HCT116 (cell line): Measurements from ENCODE around the gene KCNE4. TPM values are rescaled to one million over a fixed set of nuclear protein-coding genes. Genes with fewer than 3 reads are reported as not detected.

Experiments
- ATAC-seq: fragments of 200-7000 bp; cut with Tn5 transposase; 2 replicates; pipeline ENCODE4 v1.9.1; 2020; ENCODE audit warnings: mild to moderate bottlenecking, moderate library complexity
- BruUV-seq: library from RNA; stranded (reverse); fragments of 400-500 nt; replicated peaks from 2 replicates; lab custom pipeline; 2021; lab: Mats Ljungman, UMichigan
- CTCF ChIA-PET: fragments of 300-600 bp; sonication (Branson Sonifier 250); formaldehyde crosslinking; loops from one replicate; lab custom pipeline; 2021; ENCODE audit warnings: antibody characterized with exemption; lab: Charles Lee
- POLR2A ChIA-PET: fragments of 300-600, 350-600 bp; sonication (Branson Sonifier 250); formaldehyde crosslinking; loops from one replicate; lab custom pipeline; 2021; ENCODE audit warnings: antibody characterized with exemption; lab: Charles Lee
- RAD21 ChIA-PET, 2 experiments: fragments of 300-600 bp; sonication (Branson Sonifier 250); formaldehyde crosslinking; loops; one replicate each; lab custom pipeline; 2023; ENCODE audit warnings: low total read pairs in 2 of 2; ENCODE audit not compliant: uncharacterized antibody in 2 of 2, unreplicated experiment in 2 of 2, low non-redundant PET in 1 of 2; lab: Charles Lee
- DNase-seq: peaks from one replicate; pipeline ENCODE4 v3.0.0-alpha.2; 2010; ENCODE audit warnings: low read depth, low spot score
- H2AFZ ChIP-seq: fragments of 200-600 bp; shearing (Covaris generic), sonication (generic); 2 replicates; pipeline ENCODE4 v1.6.1; 2017; ENCODE audit warnings: low read depth, mixed run types, mixed read lengths, antibody characterized with exemption, low read length; ENCODE audit not compliant: poor library complexity, severe bottlenecking
- H3K27ac ChIP-seq: 2 replicates; pipeline ENCODE4 v1.5.1; 2012; ENCODE audit warnings: low read depth, low read length
- H3K27me3 ChIP-seq: fragments of 200-600 bp; sonication (generic); 2 replicates; pipeline ENCODE4 v1.6.1; 2016; ENCODE audit warnings: mixed run types, low read length, mixed read lengths; ENCODE audit not compliant: insufficient read depth
- H3K36me3 ChIP-seq, 2 experiments: fragments of 200-500 bp in 1 of 2; fragments of 200-600 bp in 1 of 2; sonication (Bioruptor generic) in 1 of 2; sonication (generic) in 1 of 2; 2 replicates each; pipeline versions ENCODE4 v1.5.1 to v1.6.1; 2014 to 2016; ENCODE audit warnings: low read length in 2 of 2, inconsistent platforms in 1 of 2, mixed read lengths in 1 of 2, mixed run types in 1 of 2; ENCODE audit not compliant: insufficient read depth in 2 of 2, control insufficient read depth in 1 of 2
- H3K4me1 ChIP-seq, 2 experiments: fragments of 200-600 bp in 1 of 2; sonication (generic) in 1 of 2; 2 replicates each; pipeline versions ENCODE4 v1.5.1 to v1.6.1; 2012 to 2017; ENCODE audit warnings: low read length in 2 of 2, inconsistent platforms in 1 of 2, mild to moderate bottlenecking in 1 of 2, mixed read lengths in 1 of 2, mixed run types in 1 of 2, moderate library complexity in 1 of 2; ENCODE audit not compliant: insufficient read depth in 2 of 2, control insufficient read depth in 1 of 2
- H3K4me2 ChIP-seq: fragments of 200-600 bp; sonication (generic); 2 replicates; pipeline ENCODE4 v1.6.1; 2017; ENCODE audit warnings: mixed run types, low read length, mixed read lengths
- H3K4me3 ChIP-seq, 2 experiments: fragments of 200-600 bp in 1 of 2; sonication (generic) in 1 of 2; replicated peaks in 1 of 2; 2 replicates each; pipeline ENCODE4 v1.5.1; 2011 to 2016; ENCODE audit warnings: low read length in 2 of 2, control low read depth in 1 of 2, low read depth in 1 of 2, mild to moderate bottlenecking in 1 of 2, mixed read lengths in 1 of 2, mixed run types in 1 of 2
- H3K79me2 ChIP-seq: fragments of 200-600 bp; sonication (generic); 2 replicates; pipeline ENCODE4 v1.6.1; 2017; ENCODE audit warnings: mild to moderate bottlenecking, mixed run types, low read length, moderate library complexity, mixed read lengths; ENCODE audit not compliant: insufficient read depth
- H3K9ac ChIP-seq: fragments of 200-600 bp; sonication (generic); 2 replicates; pipeline ENCODE4 v1.6.1; 2016; ENCODE audit warnings: low read length, mixed read lengths
- H3K9me2 ChIP-seq: fragments of 200-600 bp; sonication (generic), shearing (Covaris generic); 2 replicates; pipeline ENCODE4 v1.6.1; 2017; ENCODE audit warnings: mixed run types, mild to moderate bottlenecking, moderate library complexity; ENCODE audit not compliant: insufficient read depth
- H3K9me3 ChIP-seq, 2 experiments: fragments of 200-500 bp in 1 of 2; fragments of 200-600 bp in 1 of 2; sonication (Bioruptor generic) in 1 of 2; sonication (generic) in 1 of 2; 2 replicates each; pipeline ENCODE4 v1.6.1; 2014 to 2017; ENCODE audit warnings: low read length in 2 of 2, mixed read lengths in 2 of 2, inconsistent platforms in 1 of 2, low read depth in 1 of 2, mild to moderate bottlenecking in 1 of 2, mixed run types in 1 of 2, moderate library complexity in 1 of 2; ENCODE audit not compliant: control insufficient read depth in 1 of 2, insufficient read depth in 1 of 2
- H4K20me1 ChIP-seq: fragments of 200-600 bp; sonication (generic), shearing (Covaris generic); 2 replicates; pipeline ENCODE4 v1.6.1; 2017; ENCODE audit warnings: mixed run types, mild to moderate bottlenecking, moderate library complexity; ENCODE audit not compliant: insufficient read depth
- CEBPB ChIP-seq: IDR thresholded peaks from 2 replicates; pipeline ENCODE4 v1.6.1; 2012; ENCODE audit warnings: low read depth
- ELF1 ChIP-seq: IDR thresholded peaks from 2 replicates; pipeline ENCODE4 v1.6.1; 2012; ENCODE audit warnings: low read depth, borderline replicate concordance
- EZH2 ChIP-seq: fragments of 200-600 bp; sonication (generic); IDR thresholded peaks from 2 replicates; pipeline ENCODE4 v1.6.1; 2017; ENCODE audit warnings: antibody characterized with exemption, mixed run types
- EZH2phosphoT487 ChIP-seq: fragments of 200-600 bp; IDR thresholded peaks from 2 replicates; pipeline ENCODE4 v1.6.1; 2018; ENCODE audit warnings: antibody characterized with exemption, borderline replicate concordance
- FOSL1 ChIP-seq: IDR thresholded peaks from 2 replicates; pipeline ENCODE4 v1.6.1; 2012; ENCODE audit warnings: low read depth
- JUND ChIP-seq: IDR thresholded peaks from 2 replicates; pipeline ENCODE4 v1.6.1; 2012
- POLR2A ChIP-seq: IDR thresholded peaks from 2 replicates; pipeline ENCODE4 v1.7.0; 2011; ENCODE audit warnings: borderline replicate concordance; ENCODE audit not compliant: insufficient read depth, insufficient read length; ENCODE audit errors: extremely low read depth
- RAD21 ChIP-seq: IDR thresholded peaks from 2 replicates; pipeline ENCODE4 v1.6.1; 2012; ENCODE audit warnings: low read depth, mild to moderate bottlenecking
- TCF7L2 ChIP-seq: IDR thresholded peaks from 2 replicates; pipeline ENCODE4 v1.7.0; 2011; ENCODE audit warnings: borderline replicate concordance, inconsistent platforms; ENCODE audit not compliant: insufficient read depth, insufficient read length; ENCODE audit errors: extremely low read depth
- YY1 ChIP-seq: IDR thresholded peaks from 2 replicates; pipeline ENCODE4 v1.6.1; 2011; ENCODE audit warnings: low read length, low read depth, moderate library complexity, mild to moderate bottlenecking; ENCODE audit not compliant: insufficient replicate concordance; ENCODE audit errors: extremely low read depth
- ZFX ChIP-seq: fragments of 450-650 bp; IDR thresholded peaks from 2 replicates; pipeline ENCODE4 v1.6.1; 2017
- ZNF274 ChIP-seq: fragments of 200-500 bp; sonication (Bioruptor generic); IDR thresholded peaks from 2 replicates; pipeline ENCODE4 v1.6.1; 2014; ENCODE audit warnings: mild to moderate bottlenecking, low read depth, low read length, inconsistent platforms
- intact Hi-C: fragments of 100-400 bp; cut with micrococcal nuclease; formaldehyde crosslinking; loops from 2 replicates; pipeline ENCODE4 v1.10.0; 2022
- total RNA-seq: library from RNA; stranded (reverse); gene quantifications from one replicate; pipeline ENCODE4 v1.2.1, GENCODE V29; 2021; ENCODE audit not compliant: unreplicated experiment
- TF ChIP-seq, protein P1 (sequence below): IDR thresholded peaks from 2 replicates; pipeline ENCODE4 v1.6.1; 2011; ENCODE audit warnings: mild to moderate bottlenecking, low read length, moderate library complexity; ENCODE audit not compliant: insufficient replicate concordance; ENCODE audit errors: extremely low read depth
- TF ChIP-seq, protein P2 (sequence below), 3 experiments: fragments of 200-600 bp in 1 of 3; sonication (generic) in 1 of 3; IDR thresholded peaks in 2 of 3; conservative IDR thresholded peaks in 1 of 3; 2 replicates each; pipeline ENCODE4 v1.5.1; 2012 to 2017; ENCODE audit warnings: low read depth in 2 of 3, low read length in 2 of 3, antibody characterized with exemption in 1 of 3, borderline replicate concordance in 1 of 3, control low read depth in 1 of 3, mild to moderate bottlenecking in 1 of 3, mixed read lengths in 1 of 3, mixed run types in 1 of 3, moderate library complexity in 1 of 3; ENCODE audit not compliant: insufficient read depth in 1 of 3
- TF ChIP-seq, protein P3 (sequence below): IDR thresholded peaks from 2 replicates; pipeline ENCODE4 v1.6.1; 2012
- TF ChIP-seq, protein P4 (sequence below): IDR thresholded peaks from 2 replicates; pipeline ENCODE4 v1.6.1; 2012
- TF ChIP-seq, protein P5 (sequence below): IDR thresholded peaks from 2 replicates; pipeline ENCODE4 v1.6.1; 2012; ENCODE audit warnings: low read depth

The KCNE4 gene
- total RNA-seq, 1 experiment from 2014 or later = not detected

DNA sequence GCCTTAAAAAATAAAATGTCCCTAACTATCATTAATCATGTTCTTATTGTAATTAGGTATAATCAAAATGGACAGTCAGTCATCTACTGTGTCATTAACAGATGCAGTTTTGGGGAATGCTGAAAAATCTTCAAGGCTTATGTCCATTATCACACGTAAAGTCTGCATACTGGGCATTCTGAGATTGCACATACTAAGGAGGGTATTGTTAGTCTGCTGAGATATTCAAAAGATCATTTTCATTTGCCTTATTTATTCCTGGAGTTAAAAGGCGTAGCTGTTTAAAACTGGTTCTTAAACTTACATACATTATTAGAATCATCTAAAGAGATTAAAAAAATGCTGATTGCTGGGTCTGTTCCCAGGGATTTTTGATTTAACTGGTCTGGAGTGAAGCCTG is 27.4 kb downstream of the KCNE4 start:
- Histone ChIP-seq H3K9me2 (no peaks in the 10 kb centered on the region), H4K20me1 (no peaks in the 10 kb centered on the region), H3K9me3 (no peaks in the 10 kb centered on the region), H3K9ac (no peak overlapping the region), H3K27me3 (no peaks in the 10 kb centered on the region), H3K36me3 (no peaks in the 10 kb centered on the region), H3K4me2 (no peak overlapping the region), H3K79me2 (no peaks in the 10 kb centered on the region), H3K27ac (no peak overlapping the region), H2AFZ (no peak overlapping the region), H3K4me1 (peaks cover 0 to 5% of the 10 kb centered on the region in 2 experiments; a peak in 1 of 4 replicates), H3K4me3 (no peak overlapping the region)
- ChIA-PET CTCF (no interaction called here), RAD21 (no interaction called here), POLR2A (no interaction called here)
- BruUV-seq = no TSS peak
- no peak for DNase-seq
- intact Hi-C loops = no loop called here
- no peak for ATAC-seq
- TF ChIP-seq, protein P1, sequence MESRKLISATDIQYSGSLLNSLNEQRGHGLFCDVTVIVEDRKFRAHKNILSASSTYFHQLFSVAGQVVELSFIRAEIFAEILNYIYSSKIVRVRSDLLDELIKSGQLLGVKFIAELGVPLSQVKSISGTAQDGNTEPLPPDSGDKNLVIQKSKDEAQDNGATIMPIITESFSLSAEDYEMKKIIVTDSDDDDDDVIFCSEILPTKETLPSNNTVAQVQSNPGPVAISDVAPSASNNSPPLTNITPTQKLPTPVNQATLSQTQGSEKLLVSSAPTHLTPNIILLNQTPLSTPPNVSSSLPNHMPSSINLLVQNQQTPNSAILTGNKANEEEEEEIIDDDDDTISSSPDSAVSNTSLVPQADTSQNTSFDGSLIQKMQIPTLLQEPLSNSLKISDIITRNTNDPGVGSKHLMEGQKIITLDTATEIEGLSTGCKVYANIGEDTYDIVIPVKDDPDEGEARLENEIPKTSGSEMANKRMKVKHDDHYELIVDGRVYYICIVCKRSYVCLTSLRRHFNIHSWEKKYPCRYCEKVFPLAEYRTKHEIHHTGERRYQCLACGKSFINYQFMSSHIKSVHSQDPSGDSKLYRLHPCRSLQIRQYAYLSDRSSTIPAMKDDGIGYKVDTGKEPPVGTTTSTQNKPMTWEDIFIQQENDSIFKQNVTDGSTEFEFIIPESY = no peak
- TF ChIP-seq RAD21 (no peak), TCF7L2 (no peak), ZNF274 (no peak), POLR2A (no peak), FOSL1 (no peak), YY1 (no peak), EZH2phosphoT487 (no peak), ELF1 (no peak), ZFX (no peak), JUND (no peak), EZH2 (no peak), CEBPB (no peak)
- TF ChIP-seq, protein P2, sequence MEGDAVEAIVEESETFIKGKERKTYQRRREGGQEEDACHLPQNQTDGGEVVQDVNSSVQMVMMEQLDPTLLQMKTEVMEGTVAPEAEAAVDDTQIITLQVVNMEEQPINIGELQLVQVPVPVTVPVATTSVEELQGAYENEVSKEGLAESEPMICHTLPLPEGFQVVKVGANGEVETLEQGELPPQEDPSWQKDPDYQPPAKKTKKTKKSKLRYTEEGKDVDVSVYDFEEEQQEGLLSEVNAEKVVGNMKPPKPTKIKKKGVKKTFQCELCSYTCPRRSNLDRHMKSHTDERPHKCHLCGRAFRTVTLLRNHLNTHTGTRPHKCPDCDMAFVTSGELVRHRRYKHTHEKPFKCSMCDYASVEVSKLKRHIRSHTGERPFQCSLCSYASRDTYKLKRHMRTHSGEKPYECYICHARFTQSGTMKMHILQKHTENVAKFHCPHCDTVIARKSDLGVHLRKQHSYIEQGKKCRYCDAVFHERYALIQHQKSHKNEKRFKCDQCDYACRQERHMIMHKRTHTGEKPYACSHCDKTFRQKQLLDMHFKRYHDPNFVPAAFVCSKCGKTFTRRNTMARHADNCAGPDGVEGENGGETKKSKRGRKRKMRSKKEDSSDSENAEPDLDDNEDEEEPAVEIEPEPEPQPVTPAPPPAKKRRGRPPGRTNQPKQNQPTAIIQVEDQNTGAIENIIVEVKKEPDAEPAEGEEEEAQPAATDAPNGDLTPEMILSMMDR (IDR thresholded peaks at IDR 0.05 in 2 of 3, conservative IDR thresholded peaks at IDR 0.05 in 1 of 3; ENCODE audit: borderline replicate concordance in 1 of 3, insufficient read depth in 1 of 3, low read depth in 2 of 3, low read length in 2 of 3) = no peak
- TF ChIP-seq, protein P3, sequence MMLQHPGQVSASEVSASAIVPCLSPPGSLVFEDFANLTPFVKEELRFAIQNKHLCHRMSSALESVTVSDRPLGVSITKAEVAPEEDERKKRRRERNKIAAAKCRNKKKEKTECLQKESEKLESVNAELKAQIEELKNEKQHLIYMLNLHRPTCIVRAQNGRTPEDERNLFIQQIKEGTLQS = no peak
- TF ChIP-seq, protein P4, sequence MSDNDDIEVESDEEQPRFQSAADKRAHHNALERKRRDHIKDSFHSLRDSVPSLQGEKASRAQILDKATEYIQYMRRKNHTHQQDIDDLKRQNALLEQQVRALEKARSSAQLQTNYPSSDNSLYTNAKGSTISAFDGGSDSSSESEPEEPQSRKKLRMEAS = no peak
- TF ChIP-seq, protein P5, sequence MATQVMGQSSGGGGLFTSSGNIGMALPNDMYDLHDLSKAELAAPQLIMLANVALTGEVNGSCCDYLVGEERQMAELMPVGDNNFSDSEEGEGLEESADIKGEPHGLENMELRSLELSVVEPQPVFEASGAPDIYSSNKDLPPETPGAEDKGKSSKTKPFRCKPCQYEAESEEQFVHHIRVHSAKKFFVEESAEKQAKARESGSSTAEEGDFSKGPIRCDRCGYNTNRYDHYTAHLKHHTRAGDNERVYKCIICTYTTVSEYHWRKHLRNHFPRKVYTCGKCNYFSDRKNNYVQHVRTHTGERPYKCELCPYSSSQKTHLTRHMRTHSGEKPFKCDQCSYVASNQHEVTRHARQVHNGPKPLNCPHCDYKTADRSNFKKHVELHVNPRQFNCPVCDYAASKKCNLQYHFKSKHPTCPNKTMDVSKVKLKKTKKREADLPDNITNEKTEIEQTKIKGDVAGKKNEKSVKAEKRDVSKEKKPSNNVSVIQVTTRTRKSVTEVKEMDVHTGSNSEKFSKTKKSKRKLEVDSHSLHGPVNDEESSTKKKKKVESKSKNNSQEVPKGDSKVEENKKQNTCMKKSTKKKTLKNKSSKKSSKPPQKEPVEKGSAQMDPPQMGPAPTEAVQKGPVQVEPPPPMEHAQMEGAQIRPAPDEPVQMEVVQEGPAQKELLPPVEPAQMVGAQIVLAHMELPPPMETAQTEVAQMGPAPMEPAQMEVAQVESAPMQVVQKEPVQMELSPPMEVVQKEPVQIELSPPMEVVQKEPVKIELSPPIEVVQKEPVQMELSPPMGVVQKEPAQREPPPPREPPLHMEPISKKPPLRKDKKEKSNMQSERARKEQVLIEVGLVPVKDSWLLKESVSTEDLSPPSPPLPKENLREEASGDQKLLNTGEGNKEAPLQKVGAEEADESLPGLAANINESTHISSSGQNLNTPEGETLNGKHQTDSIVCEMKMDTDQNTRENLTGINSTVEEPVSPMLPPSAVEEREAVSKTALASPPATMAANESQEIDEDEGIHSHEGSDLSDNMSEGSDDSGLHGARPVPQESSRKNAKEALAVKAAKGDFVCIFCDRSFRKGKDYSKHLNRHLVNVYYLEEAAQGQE = no peak
